Lung (tissue), 12 donors: ENCODE results near the gene TLE5. TPM values are rescaled to one million over a fixed set of nuclear protein-coding genes. Genes with fewer than 3 reads are reported as not detected.

ENCODE experiments used
- ATAC-seq: fragments of 200-7000 bp; cut with Tn5 transposase; one replicate; pipeline ENCODE4 v1.9.1; 2020; ENCODE audit warnings: moderate number of reproducible peaks; ENCODE audit not compliant: insufficient read depth, low FRiP score
- DNase-seq, 3 donors: peaks; one replicate each; pipeline ENCODE4 v3.0.0-alpha.2; 2013 to 2017
- H3K27ac ChIP-seq, 2 donors: one replicate each; pipeline ENCODE4 v1.5.1; 2013; ENCODE audit warnings: mild to moderate bottlenecking in 2 of 2, moderate library complexity in 2 of 2, control low read depth in 1 of 2, inconsistent platforms in 1 of 2, low read depth in 1 of 2, low read length in 1 of 2
- H3K27me3 ChIP-seq, 3 donors: one replicate each; pipeline ENCODE4 v1.5.1; 2013; ENCODE audit warnings: low read length in 2 of 3; ENCODE audit not compliant: control insufficient read depth in 3 of 3, insufficient read depth in 3 of 3
- H3K36me3 ChIP-seq, 4 donors: one replicate each; pipeline ENCODE4 v1.5.1; 2013; ENCODE audit warnings: low read length in 4 of 4, mild to moderate bottlenecking in 1 of 4, moderate library complexity in 1 of 4; ENCODE audit not compliant: control insufficient read depth in 4 of 4, insufficient read depth in 4 of 4
- H3K4me1 ChIP-seq, 5 donors: one replicate each; pipeline ENCODE4 v1.5.1; 2013; ENCODE audit warnings: low read length in 5 of 5, mild to moderate bottlenecking in 2 of 5, moderate library complexity in 1 of 5; ENCODE audit not compliant: control insufficient read depth in 5 of 5, insufficient read depth in 5 of 5
- H3K4me3 ChIP-seq: one replicate; pipeline ENCODE4 v1.5.1; 2013; ENCODE audit warnings: mild to moderate bottlenecking, control low read depth, moderate library complexity
- H3K9ac ChIP-seq, 2 donors: one replicate each; pipeline ENCODE4 v1.5.1; 2013; ENCODE audit warnings: low read length in 2 of 2, control low read depth in 1 of 2; ENCODE audit not compliant: insufficient read depth in 1 of 2
- H3K9me3 ChIP-seq, 4 donors: one replicate each; pipeline ENCODE4 v1.5.1; 2013; ENCODE audit warnings: low read length in 3 of 4, mild to moderate bottlenecking in 1 of 4, moderate library complexity in 1 of 4; ENCODE audit not compliant: control insufficient read depth in 4 of 4, insufficient read depth in 3 of 4
- WGBS, 2 donors: extraction: QIAGEN DNeasy Blood & Tissue Kit; methylation state at CpG; one replicate each; pipeline ENCODE4 v1.1.7; 2013; 5-methylcytosine and 5-hydroxymethylcytosine counted together
- polyA plus RNA-seq, 2 donors: library from polyadenylated mRNA; stranded (reverse); fragments of 200-250 nt; gene quantifications; one replicate each; pipeline ENCODE4 v1.2.1, GENCODE V29; 2013
- total RNA-seq, 2 donors: library from RNA; depleted of rRNA in 1 of 2; stranded (reverse); fragments of >200 nt in 1 of 2; gene quantifications; one replicate each; pipeline ENCODE4 v1.2.1, GENCODE V29; 2014 to 2021
- TF ChIP-seq, protein P1 (sequence below): IDR thresholded peaks from 2 replicates; pipeline ENCODE4 v1.5.1; 2012; ENCODE audit warnings: mild to moderate bottlenecking; ENCODE audit errors: control extremely low read depth, extremely low read depth
- donor health status: control.
- donor health status: control.
- donor health status: Bipolar disorder and iron deficiency.
- donor health status: healthy.
- donor health status: DM: yes; HTN: yes; CAD: no.

TLE5 gene
- total and polyA plus RNA-seq, 4 donors, result 179 to 797 (median 410) TPM

DNA sequence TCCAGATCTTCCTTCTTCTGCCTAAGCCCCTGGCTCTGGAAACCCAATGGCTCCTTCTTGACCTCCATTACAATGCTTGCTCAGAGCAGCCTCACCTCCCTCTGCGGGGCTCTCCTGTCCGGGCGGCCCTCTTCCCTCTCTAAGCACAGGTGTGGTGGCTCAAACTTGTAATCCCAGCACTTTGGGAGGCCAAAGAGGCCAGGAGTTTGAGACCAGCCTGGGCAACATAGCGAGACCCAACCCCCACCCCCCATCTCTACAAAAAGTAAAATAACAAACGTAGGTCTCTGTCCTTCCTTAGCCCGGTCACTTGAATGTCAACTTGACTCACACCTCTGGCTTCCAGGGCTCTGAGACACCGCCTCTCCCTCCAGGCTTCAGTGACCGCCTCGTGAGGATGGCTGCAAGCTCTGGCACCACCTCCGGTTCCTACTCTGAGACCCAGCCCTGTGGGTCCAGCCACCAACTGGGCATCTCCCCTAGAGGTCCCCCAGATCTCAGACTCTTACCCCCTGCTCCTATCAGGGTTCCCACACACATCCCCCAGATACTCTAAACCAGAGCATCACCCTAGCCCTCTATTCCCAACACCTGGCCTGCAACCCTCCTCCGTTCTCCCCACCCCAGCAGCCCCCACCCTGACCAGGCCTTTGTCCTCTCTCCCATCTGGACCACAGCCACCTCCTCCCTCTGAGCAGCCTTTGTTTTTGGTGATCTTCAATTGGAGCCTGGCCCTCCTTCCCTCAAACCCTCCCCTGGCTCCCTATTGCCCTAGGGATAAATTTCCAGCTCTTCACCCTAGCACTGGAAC is 28.5 kb downstream of the TLE5 start:
- H3K9ac ChIP-seq, result no peak overlapping the region
- H3K36me3 ChIP-seq, result no peaks in the 10 kb centered on the region
- peaks cover 0 to 30% (median 11%) of the 10 kb centered on the region in 5 donors for H3K4me1 ChIP-seq
- TF ChIP-seq, protein P1, sequence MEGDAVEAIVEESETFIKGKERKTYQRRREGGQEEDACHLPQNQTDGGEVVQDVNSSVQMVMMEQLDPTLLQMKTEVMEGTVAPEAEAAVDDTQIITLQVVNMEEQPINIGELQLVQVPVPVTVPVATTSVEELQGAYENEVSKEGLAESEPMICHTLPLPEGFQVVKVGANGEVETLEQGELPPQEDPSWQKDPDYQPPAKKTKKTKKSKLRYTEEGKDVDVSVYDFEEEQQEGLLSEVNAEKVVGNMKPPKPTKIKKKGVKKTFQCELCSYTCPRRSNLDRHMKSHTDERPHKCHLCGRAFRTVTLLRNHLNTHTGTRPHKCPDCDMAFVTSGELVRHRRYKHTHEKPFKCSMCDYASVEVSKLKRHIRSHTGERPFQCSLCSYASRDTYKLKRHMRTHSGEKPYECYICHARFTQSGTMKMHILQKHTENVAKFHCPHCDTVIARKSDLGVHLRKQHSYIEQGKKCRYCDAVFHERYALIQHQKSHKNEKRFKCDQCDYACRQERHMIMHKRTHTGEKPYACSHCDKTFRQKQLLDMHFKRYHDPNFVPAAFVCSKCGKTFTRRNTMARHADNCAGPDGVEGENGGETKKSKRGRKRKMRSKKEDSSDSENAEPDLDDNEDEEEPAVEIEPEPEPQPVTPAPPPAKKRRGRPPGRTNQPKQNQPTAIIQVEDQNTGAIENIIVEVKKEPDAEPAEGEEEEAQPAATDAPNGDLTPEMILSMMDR, result no peak
- 83 to 86% methylated on average over 11 of the region's 11 CpGs for WGBS, 2 donors
- H3K27ac ChIP-seq, result no peak overlapping the region
- DNase-seq (no peak), ATAC-seq (no peak)
- H3K9me3 ChIP-seq, result peaks cover 0 to 1% (median 0%) of the 10 kb centered on the region in 4 donors
- H3K4me3 ChIP-seq, result no peak overlapping the region
- no peaks in the 10 kb centered on the region for H3K27me3 ChIP-seq

DNA sequence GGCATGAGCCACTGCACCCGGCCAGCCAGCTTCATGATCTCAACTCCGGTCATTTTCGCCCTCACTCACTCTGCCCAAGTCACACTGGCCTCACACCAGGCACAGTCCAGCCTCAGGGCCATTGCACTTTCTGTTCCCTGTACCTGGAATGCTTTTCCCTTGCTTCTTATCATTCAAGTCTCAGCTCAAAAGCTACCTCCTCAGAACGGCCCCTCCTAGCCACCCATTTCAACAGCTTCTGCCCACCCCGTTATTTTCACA is 30.8 kb downstream of the TLE5 start:
- WGBS, 2 donors, result 84 to 88% methylated on average over 5 of the region's 5 CpGs
- ATAC-seq, result no peak
- TF ChIP-seq, protein P1, result no peak

DNA sequence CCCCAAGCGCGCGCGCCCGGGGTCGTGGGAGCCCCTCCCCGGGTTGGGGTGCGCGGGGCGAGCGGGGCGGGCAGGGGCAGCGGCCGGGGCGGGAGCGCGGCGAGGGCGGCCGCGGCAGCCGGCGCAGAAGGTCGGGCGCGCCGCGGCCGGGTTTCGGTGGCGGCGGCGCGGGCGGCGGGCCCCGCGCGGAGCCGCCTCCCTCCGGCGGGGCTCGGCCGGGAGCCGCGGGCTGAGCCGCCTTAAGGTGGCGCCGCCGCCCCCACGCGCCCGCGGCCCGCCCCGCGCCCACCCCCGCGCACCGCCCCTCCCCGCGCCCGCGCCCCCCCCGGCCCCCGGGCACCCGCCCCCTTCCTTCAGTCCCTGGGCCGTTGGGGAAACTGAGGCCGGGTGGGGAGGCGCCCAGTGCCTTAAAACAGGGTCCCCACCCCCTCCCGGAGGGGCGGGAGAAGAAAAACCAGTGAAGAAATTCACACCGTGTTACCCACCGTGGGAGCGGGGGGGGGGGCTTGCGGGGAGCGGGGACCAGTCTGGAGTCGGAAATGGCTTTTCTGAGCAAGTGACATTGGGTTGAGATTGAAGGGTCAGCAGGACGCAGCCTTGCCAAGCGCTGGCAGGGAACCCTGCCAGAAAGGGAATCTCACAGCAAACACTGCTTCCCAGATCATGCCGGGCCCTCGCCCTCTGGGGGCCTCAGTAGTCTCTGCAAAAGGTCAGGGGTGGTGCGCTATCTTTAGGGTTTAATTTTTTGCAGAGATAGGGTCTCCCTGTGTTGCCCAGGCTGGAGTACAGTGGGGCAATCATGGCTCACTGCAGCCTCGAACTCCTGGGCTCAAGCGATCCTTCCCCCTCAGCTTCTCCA is 33.0 kb downstream of the TLE5 start, which contains the start of gene TLE2:
TLE2 (minus strand) TSS at position 216 of the 859 bp plus-strand sequence. CDS start 376 bp downstream, outside the sequence.
- H3K27me3 ChIP-seq, result no peaks in the 10 kb centered on the region
- TF ChIP-seq, protein P1, result no peak
- peak within 1 kb of the TSS; percentile 17 to 77 for H3K27ac ChIP-seq
- no peak within 1 kb of the TSS for H3K9ac ChIP-seq
- DNase-seq (peak in 2 of 3 donors; percentile 46 to 57), ATAC-seq (no peak)
- peaks cover 0 to 16% (median 5%) of the 10 kb centered on the region in 4 donors for H3K36me3 ChIP-seq
- H3K4me1 ChIP-seq, result peaks cover 0 to 36% (median 4%) of the 10 kb centered on the region in 5 donors
- H3K4me3 ChIP-seq, result peak within 1 kb of the TSS; percentile 71
- H3K9me3 ChIP-seq, result peaks cover 0 to 1% (median 0%) of the 10 kb centered on the region in 4 donors
- WGBS, 2 donors, result 4 to 7% methylated on average over 34 to 85 of the region's 85 CpGs

More for the DNA sequence above, 30.8 kb downstream of the TLE5 start:
- peaks cover 0 to 9% (median 2%) of the 10 kb centered on the region in 4 donors for H3K36me3 ChIP-seq
- peaks cover 0 to 38% (median 11%) of the 10 kb centered on the region in 5 donors for H3K4me1 ChIP-seq
- H3K4me3 ChIP-seq, result no peak overlapping the region
- DNase-seq, result no peak
- peaks cover 0 to 1% (median 0%) of the 10 kb centered on the region in 4 donors for H3K9me3 ChIP-seq
- no peak overlapping the region for H3K9ac ChIP-seq
- no peak overlapping the region for H3K27ac ChIP-seq
- H3K27me3 ChIP-seq, result no peaks in the 10 kb centered on the region
